OCI-LY7 (cell line): ENCODE measurements around the gene KLRK1.

ENCODE experiments used
- CTCF ChIP-seq: fragments of 200-600 bp; sonication (generic); conservative IDR thresholded peaks from 2 replicates; pipeline ENCODE4 v1.5.1; 2014; ENCODE audit warnings: mild to moderate bottlenecking, antibody characterized with exemption, low read length, moderate library complexity, mixed read lengths
- EZH2phosphoT487 ChIP-seq: fragments of 200-600 bp; sonication (generic); IDR thresholded peaks from 2 replicates; pipeline ENCODE4 v1.6.1; 2018; ENCODE audit warnings: low read depth, borderline replicate concordance, mild to moderate bottlenecking, mixed run types, antibody characterized with exemption, low read length, moderate library complexity, mixed read lengths

DNA sequence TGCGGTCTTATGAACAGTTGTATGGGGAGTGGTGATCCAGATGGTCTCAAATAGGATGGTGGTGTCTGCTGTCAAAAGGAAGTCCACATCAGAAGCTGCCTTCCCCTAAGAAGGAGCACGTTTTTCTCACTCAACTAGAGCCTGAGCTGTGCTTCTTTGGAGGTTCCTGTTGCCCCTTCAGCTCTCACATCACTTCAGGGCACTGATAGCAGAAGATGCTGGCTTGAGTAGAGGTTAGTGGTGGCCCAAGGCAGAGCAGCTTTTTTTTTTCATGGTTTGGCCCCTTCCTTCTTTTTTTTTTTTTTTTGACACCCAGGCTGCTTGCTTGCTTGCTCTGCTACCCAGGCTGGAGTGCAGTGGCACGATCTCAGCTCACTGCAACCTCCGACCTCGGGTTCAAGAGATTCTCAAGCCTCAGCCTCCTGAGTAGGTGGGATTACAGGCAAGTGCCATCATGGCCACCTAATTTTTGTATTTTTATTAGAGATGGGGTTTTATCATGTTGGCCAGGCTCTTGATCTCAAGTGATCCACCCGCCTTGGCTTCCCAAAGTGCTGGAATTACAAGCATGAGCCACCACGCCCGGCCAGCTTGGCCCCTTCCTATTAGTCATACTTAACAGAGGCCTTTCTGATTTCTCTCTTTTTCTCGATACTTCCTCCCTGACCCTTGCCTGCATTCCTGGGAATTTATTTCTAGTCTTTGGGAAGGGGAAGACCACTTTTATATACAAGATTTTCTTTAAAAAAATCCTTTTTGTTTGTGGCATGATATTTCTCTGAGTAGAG, 50.6 kb downstream of the KLRK1 start:
- TF ChIP-seq CTCF (no peak), EZH2phosphoT487 (no peak)
